CD4-positive, alpha-beta T cell (primary cell): ENCODE data around the gene GP1BA. TPM values are rescaled to one million over a fixed set of nuclear protein-coding genes. Genes with fewer than 3 reads are reported as not detected.
A peak's percentile ranks its signal among the peaks of the same experiment; 100 is the strongest.

Experiments used
- ATAC-seq: fragments of 200-7000 bp; cut with Tn5 transposase; one replicate; pipeline ENCODE4 v1.10.0; 2022; ENCODE audit warnings: mild to moderate bottlenecking; ENCODE audit not compliant: poor library complexity
- CTCF ChIA-PET: fragments of 350-600 bp; sonication (Branson Sonifier 250); formaldehyde crosslinking; loops from one replicate; lab custom pipeline; 2021; ENCODE audit warnings: antibody characterized with exemption, inconsistent platforms; lab: Charles Lee
- POLR2A ChIA-PET: fragments of 350-600 bp; sonication (Branson Sonifier 250); formaldehyde crosslinking; loops from one replicate; lab custom pipeline; 2021; ENCODE audit warnings: antibody characterized with exemption, inconsistent platforms; lab: Charles Lee
- DNase-seq, 14 experiments: peaks; one replicate each; pipeline ENCODE4 v3.0.0-alpha.2; 2013 to 2020; ENCODE audit warnings: mixed read lengths in 2 of 14
- H3K27ac ChIP-seq, 2 donors: one replicate each; pipeline versions ENCODE4 v1.5.1 to v1.7.0; 2013; ENCODE audit warnings: low read length in 2 of 2, low read depth in 1 of 2, mild to moderate bottlenecking in 1 of 2
- H3K27me3 ChIP-seq, 2 experiments: 1 replicate in 1 of 2; 2 replicates in 1 of 2; pipeline versions ENCODE4 v1.6.1 to v1.7.0; 2013; ENCODE audit warnings: low read length in 2 of 2, control low read depth in 1 of 2, mild to moderate bottlenecking in 1 of 2, moderate library complexity in 1 of 2; ENCODE audit not compliant: insufficient read depth in 2 of 2, control insufficient read depth in 1 of 2
- H3K36me3 ChIP-seq: one replicate; pipeline ENCODE4 v1.6.1; 2013; ENCODE audit warnings: low read length, control low read depth; ENCODE audit not compliant: insufficient read depth
- H3K4me1 ChIP-seq: one replicate; pipeline ENCODE4 v1.6.1; 2013; ENCODE audit warnings: low read length, control low read depth; ENCODE audit not compliant: insufficient read depth
- H3K4me3 ChIP-seq: one replicate; pipeline ENCODE4 v1.5.1; 2013; ENCODE audit warnings: mild to moderate bottlenecking, low read length, moderate library complexity
- H3K9me3 ChIP-seq, 2 experiments: 1 replicate in 1 of 2; 2 replicates in 1 of 2; pipeline versions ENCODE4 v1.6.1 to v1.7.0; 2013; ENCODE audit warnings: low read length in 2 of 2, mild to moderate bottlenecking in 2 of 2, control low read depth in 1 of 2, moderate library complexity in 1 of 2; ENCODE audit not compliant: control insufficient read depth in 1 of 2, insufficient read depth in 1 of 2
- H3K27ac Mint-ChIP-seq: one replicate; pipeline ENCODE4 v1.8.0; 2020; ENCODE audit warnings: mixed read lengths
- H3K27me3 Mint-ChIP-seq: one replicate; pipeline ENCODE4 v1.8.0; 2021; ENCODE audit warnings: mixed read lengths
- H3K36me3 Mint-ChIP-seq: one replicate; pipeline ENCODE4 v1.8.0; 2021; ENCODE audit warnings: low read depth, mixed read lengths
- H3K4me1 Mint-ChIP-seq: one replicate; pipeline ENCODE4 v1.8.0; 2021; ENCODE audit warnings: low read depth, mixed read lengths
- H3K4me3 Mint-ChIP-seq: one replicate; pipeline ENCODE4 v1.8.0; 2020; ENCODE audit warnings: mild to moderate bottlenecking, mixed read lengths
- H3K9me3 Mint-ChIP-seq: one replicate; pipeline ENCODE4 v1.8.0; 2020; ENCODE audit warnings: mixed read lengths
- intact Hi-C, 2 experiments: fragments of 100-400 bp; cut with DNase I in 1 of 2; cut with micrococcal nuclease in 1 of 2; formaldehyde crosslinking; loops; one replicate each; pipeline versions ENCODE4 v1.15.1 to v1.9.0; 2023 to 2025; cut with DNase I, micrococcal nuclease
- total RNA-seq, 174 experiments: library from RNA in 2 of 174; stranded (reverse) in 2 of 174; gene quantifications; one replicate each; pipeline ENCODE4 v1.2.3 and lab custom pipeline; 2021 to 2026
- TF ChIP-seq, protein P1 (sequence below): fragments of 200-600 bp; IDR thresholded peaks from one replicate; pipeline ENCODE4 v1.8.0; 2022; ENCODE audit warnings: antibody characterized with exemption, mild to moderate bottlenecking

Gene GP1BA
- total RNA-seq, 2 experiments from 2014 or later, result not detected

DNA sequence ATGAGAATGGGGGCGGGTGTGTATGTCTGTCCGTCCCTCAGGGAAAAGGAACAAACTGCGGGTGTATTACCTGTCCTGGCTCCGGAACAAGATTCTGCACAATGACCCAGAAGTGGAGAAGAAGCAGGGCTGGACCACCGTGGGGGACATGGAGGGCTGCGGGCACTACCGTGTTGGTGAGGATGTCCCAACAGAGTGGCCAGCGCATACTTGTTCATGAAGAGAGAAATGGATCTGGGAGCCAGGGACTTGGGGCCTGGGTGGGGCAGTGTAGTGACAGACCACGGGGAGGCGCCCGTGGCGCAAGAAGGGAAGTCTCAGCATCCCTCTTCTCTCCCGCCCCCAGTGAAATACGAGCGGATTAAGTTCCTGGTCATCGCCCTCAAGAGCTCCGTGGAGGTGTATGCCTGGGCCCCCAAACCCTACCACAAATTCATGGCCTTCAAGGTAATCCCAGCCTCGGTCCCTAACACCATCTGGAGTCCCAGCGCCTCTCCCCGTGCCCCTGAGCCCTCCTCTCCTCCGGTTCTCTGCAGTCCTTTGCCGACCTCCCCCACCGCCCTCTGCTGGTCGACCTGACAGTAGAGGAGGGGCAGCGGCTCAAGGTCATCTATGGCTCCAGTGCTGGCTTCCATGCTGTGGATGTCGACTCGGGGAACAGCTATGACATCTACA is 36.3 kb upstream of the GP1BA start:
- TF ChIP-seq, protein P1, sequence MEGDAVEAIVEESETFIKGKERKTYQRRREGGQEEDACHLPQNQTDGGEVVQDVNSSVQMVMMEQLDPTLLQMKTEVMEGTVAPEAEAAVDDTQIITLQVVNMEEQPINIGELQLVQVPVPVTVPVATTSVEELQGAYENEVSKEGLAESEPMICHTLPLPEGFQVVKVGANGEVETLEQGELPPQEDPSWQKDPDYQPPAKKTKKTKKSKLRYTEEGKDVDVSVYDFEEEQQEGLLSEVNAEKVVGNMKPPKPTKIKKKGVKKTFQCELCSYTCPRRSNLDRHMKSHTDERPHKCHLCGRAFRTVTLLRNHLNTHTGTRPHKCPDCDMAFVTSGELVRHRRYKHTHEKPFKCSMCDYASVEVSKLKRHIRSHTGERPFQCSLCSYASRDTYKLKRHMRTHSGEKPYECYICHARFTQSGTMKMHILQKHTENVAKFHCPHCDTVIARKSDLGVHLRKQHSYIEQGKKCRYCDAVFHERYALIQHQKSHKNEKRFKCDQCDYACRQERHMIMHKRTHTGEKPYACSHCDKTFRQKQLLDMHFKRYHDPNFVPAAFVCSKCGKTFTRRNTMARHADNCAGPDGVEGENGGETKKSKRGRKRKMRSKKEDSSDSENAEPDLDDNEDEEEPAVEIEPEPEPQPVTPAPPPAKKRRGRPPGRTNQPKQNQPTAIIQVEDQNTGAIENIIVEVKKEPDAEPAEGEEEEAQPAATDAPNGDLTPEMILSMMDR, result no peak
- Mint-ChIP-seq H3K27me3 (peaks cover 7% of the 10 kb centered on the region), H3K4me3 (peak overlapping the region; percentile 25), H3K4me1 (peaks cover 16% of the 10 kb centered on the region), H3K9me3 (no peaks in the 10 kb centered on the region), H3K36me3 (peaks cover 67% of the 10 kb centered on the region), H3K27ac (no peak overlapping the region)
- Histone ChIP-seq H3K9me3 (peaks cover 0 to 4% of the 10 kb centered on the region in 2 experiments), H3K27me3 (no peaks in the 10 kb centered on the region), H3K27ac (no peak overlapping the region), H3K4me3 (no peak overlapping the region), H3K4me1 (peaks cover 21% of the 10 kb centered on the region), H3K36me3 (peaks cover 59% of the 10 kb centered on the region)
- DNase-seq (peak in 1 of 14 experiments; percentile 39), ATAC-seq (no peak)
- CTCF ChIA-PET, result interaction anchor here (1.2 kb wide), 1 partner anchor 106 kb away, joined by 4 read pairs; no protein-coding TSS in a partner anchor
- POLR2A ChIA-PET, result no interaction called here
- intact Hi-C loops, result no loop called here

DNA sequence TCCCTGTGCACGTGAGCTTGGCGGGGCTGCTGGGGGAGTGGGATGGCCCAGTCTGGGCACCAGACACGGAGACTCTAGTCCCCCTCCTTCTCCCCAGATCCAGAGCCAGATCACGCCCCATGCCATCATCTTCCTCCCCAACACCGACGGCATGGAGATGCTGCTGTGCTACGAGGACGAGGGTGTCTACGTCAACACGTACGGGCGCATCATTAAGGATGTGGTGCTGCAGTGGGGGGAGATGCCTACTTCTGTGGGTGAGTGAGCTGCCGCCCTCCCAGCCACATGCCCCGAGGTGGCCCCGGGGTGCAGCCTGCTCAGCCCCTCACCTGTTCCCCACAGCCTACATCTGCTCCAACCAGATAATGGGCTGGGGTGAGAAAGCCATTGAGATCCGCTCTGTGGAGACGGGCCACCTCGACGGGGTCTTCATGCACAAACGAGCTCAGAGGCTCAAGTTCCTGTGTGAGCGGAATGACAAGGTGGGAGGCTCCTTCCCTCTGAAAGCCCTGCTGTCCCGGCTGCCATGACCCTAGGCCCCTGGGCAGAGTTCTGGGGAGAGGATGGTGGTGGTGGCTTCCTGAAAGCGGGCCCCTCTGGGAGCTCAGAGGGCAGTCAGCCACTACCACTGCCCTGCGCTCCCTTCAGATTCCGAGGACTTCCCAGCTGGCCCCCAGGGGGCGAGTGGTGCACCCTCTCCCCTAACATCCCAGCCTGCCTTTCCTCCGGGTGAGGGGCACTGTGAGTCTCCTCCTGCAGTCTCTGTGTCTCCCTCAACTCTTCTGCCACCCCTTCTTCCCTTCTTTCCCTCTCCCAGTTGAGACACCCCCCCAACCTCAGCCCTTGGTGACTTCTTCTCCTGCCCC is 35.5 kb upstream of the GP1BA start:
- TF ChIP-seq, protein P1, result no peak
- no peaks in the 10 kb centered on the region for H3K9me3 Mint-ChIP-seq
- DNase-seq (peak in 1 of 14 experiments; percentile 30), ATAC-seq (no peak)
- H3K4me3 Mint-ChIP-seq, result no peak overlapping the region
- Histone ChIP-seq H3K9me3 (peaks cover 0 to 11% of the 10 kb centered on the region in 2 experiments), H3K27me3 (no peaks in the 10 kb centered on the region), H3K4me1 (peaks cover 29% of the 10 kb centered on the region), H3K4me3 (no peak overlapping the region), H3K36me3 (peaks cover 51% of the 10 kb centered on the region), H3K27ac (no peak overlapping the region)
- peaks cover 10% of the 10 kb centered on the region for H3K27me3 Mint-ChIP-seq
- H3K36me3 Mint-ChIP-seq, result peaks cover 62% of the 10 kb centered on the region
- POLR2A ChIA-PET, result no interaction called here
- CTCF ChIA-PET, result interaction anchor here (1.2 kb wide), 1 partner anchor 107 kb away, joined by 4 read pairs; no protein-coding TSS in a partner anchor
- H3K27ac Mint-ChIP-seq, result no peak overlapping the region
- H3K4me1 Mint-ChIP-seq, result peaks cover 20% of the 10 kb centered on the region
- intact Hi-C loops, result no loop called here

DNA sequence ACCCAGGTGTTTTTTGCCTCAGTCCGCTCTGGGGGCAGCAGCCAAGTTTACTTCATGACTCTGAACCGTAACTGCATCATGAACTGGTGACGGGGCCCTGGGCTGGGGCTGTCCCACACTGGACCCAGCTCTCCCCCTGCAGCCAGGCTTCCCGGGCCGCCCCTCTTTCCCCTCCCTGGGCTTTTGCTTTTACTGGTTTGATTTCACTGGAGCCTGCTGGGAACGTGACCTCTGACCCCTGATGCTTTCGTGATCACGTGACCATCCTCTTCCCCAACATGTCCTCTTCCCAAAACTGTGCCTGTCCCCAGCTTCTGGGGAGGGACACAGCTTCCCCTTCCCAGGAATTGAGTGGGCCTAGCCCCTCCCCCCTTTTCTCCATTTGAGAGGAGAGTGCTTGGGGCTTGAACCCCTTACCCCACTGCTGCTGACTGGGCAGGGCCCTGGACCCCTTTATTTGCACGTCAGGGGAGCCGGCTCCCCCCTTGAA is 34.8 kb upstream of the GP1BA start:
- CTCF ChIA-PET, result no interaction called here
- peaks cover 0 to 18% of the 10 kb centered on the region in 2 experiments for H3K9me3 ChIP-seq
- no peak for ATAC-seq
- intact Hi-C loops, result no loop called here
- Mint-ChIP-seq H3K9me3 (no peaks in the 10 kb centered on the region), H3K4me3 (no peak overlapping the region), H3K27me3 (peaks cover 10% of the 10 kb centered on the region), H3K4me1 (peaks cover 22% of the 10 kb centered on the region), H3K27ac (no peak overlapping the region), H3K36me3 (peaks cover 58% of the 10 kb centered on the region)
- POLR2A ChIA-PET, result no interaction called here
- H3K36me3 ChIP-seq, result peaks cover 44% of the 10 kb centered on the region
- TF ChIP-seq, protein P1, result no peak
- no peak overlapping the region for H3K27ac ChIP-seq
- DNase-seq, result peak in 1 of 14 experiments; percentile 39
- H3K4me3 ChIP-seq, result no peak overlapping the region
- no peaks in the 10 kb centered on the region for H3K27me3 ChIP-seq
- peaks cover 36% of the 10 kb centered on the region for H3K4me1 ChIP-seq
